HepG2 (cell line): Measurements from ENCODE around the gene LRRC4.

ENCODE experiments used
- CTCF ChIP-seq: sonication (generic); formaldehyde crosslinking; IDR thresholded peaks from 2 replicates; pipeline ENCODE4 v1.5.0; 2020; ENCODE audit warnings: mild to moderate bottlenecking, missing genetic modification reagents, moderate library complexity
- KLF6 ChIP-seq: IDR thresholded peaks from 2 replicates; pipeline ENCODE4 v1.8.0; 2016; ENCODE audit warnings: missing biosample characterization, missing genetic modification reagents
- MAFF ChIP-seq: IDR thresholded peaks from 2 replicates; pipeline ENCODE4 v1.6.1; 2011; ENCODE audit warnings: low read depth, low read length, improper control_type of control experiment

- no peak for TF ChIP-seq CTCF (CRISPR knock-in tag)
- TF ChIP-seq MAFF: no peak
- TF ChIP-seq KLF6: no peak
Observed at GRCh38 chr7:128029405-128029995, 1.7 kb downstream of the LRRC4 start.
